ENCODE measurements around the gene SETD9. TPM values are rescaled to one million over a fixed set of nuclear protein-coding genes. Genes with fewer than 3 reads are reported as not detected.

SETD9 gene
- total RNA-seq, 1 donor, result 11.2 TPM

DNA sequence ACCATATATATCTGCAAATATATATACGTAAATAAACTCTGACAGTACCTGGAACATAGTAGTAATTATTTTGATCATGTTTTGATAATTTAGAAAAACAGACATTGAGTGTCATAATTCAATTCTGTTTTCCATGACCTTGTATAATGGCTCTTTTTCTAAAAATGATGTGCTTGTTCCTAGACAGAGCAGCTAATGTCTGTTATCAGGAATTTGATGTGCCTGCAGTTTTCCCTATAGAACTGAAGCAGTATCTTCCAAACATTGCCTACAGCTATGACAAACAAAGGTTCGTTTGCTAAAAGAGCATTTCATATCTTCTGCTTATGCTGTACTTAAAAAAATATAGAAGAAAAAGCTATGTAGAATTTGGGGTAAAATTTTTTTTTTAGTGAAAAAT lies 5.3 kb downstream of the SETD9 start:
- no peaks in the 10 kb centered on the region for H3K36me3 ChIP-seq (ENCODE audit: insufficient read depth, low read length)
- H3K4me3 ChIP-seq (ENCODE audit: insufficient read depth, low read length), result no peak overlapping the region
- H4K20me1 ChIP-seq (ENCODE audit: insufficient read depth, low read length), result no peaks in the 10 kb centered on the region
- no peaks in the 10 kb centered on the region for H3K27me3 ChIP-seq (ENCODE audit: insufficient read depth, low read length)
- no peak overlapping the region for H3K27ac ChIP-seq (ENCODE audit: low read depth, low read length)
- H3K4me2 ChIP-seq (ENCODE audit: insufficient read depth, low read length), result no peak overlapping the region
- peaks cover 7% of the 10 kb centered on the region for H3K4me1 ChIP-seq (ENCODE audit: insufficient read depth, low read length)
- no peak overlapping the region for H2AFZ ChIP-seq (ENCODE audit: low read length)
- no peaks in the 10 kb centered on the region for H3K9me3 ChIP-seq (ENCODE audit: low read depth, low read length)
- TF ChIP-seq, protein P1, sequence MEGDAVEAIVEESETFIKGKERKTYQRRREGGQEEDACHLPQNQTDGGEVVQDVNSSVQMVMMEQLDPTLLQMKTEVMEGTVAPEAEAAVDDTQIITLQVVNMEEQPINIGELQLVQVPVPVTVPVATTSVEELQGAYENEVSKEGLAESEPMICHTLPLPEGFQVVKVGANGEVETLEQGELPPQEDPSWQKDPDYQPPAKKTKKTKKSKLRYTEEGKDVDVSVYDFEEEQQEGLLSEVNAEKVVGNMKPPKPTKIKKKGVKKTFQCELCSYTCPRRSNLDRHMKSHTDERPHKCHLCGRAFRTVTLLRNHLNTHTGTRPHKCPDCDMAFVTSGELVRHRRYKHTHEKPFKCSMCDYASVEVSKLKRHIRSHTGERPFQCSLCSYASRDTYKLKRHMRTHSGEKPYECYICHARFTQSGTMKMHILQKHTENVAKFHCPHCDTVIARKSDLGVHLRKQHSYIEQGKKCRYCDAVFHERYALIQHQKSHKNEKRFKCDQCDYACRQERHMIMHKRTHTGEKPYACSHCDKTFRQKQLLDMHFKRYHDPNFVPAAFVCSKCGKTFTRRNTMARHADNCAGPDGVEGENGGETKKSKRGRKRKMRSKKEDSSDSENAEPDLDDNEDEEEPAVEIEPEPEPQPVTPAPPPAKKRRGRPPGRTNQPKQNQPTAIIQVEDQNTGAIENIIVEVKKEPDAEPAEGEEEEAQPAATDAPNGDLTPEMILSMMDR (IDR thresholded peaks at IDR 0.05; ENCODE audit: extremely low read depth, low read depth, low read length), result no peak
- no peaks in the 10 kb centered on the region for H3K79me2 ChIP-seq (ENCODE audit: insufficient read depth, low read length)
- DNase-seq (ENCODE audit: insufficient read length, low spot score, missing footprints), result no peak

DNA sequence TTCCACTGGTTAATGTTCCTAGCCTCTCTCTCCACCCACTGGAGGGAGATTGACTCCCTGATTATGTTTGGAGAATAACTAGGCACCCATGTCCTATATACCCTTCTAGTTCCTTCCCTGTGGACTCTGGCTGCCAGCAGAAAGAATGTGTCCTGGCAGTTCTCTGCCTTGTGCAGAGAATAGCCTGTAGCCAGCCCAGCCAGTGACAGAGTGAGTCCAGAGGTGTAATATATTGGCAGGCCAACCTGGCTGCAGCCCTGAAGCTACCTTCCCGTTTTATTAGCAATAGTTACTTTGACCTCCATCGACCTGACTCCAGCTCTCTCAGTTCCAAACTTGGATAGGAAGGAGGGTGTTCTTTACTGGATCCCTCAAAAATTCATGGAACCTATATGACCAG lies 8.1 kb downstream of the SETD9 start:
- Histone ChIP-seq H3K36me3 (ENCODE audit: insufficient read depth, low read length) (peaks cover 7% of the 10 kb centered on the region), H3K4me1 (ENCODE audit: insufficient read depth, low read length) (no peaks in the 10 kb centered on the region), H3K27me3 (ENCODE audit: insufficient read depth, low read length) (no peaks in the 10 kb centered on the region), H3K9me3 (ENCODE audit: low read depth, low read length) (no peaks in the 10 kb centered on the region), H4K20me1 (ENCODE audit: insufficient read depth, low read length) (no peaks in the 10 kb centered on the region), H3K79me2 (ENCODE audit: insufficient read depth, low read length) (no peaks in the 10 kb centered on the region), H3K4me3 (ENCODE audit: insufficient read depth, low read length) (no peak overlapping the region), H3K4me2 (ENCODE audit: insufficient read depth, low read length) (no peak overlapping the region), H2AFZ (ENCODE audit: low read length) (no peak overlapping the region), H3K27ac (ENCODE audit: low read depth, low read length) (no peak overlapping the region)
- no peak for DNase-seq (ENCODE audit: insufficient read length, low spot score, missing footprints)
- TF ChIP-seq, protein P1 (IDR thresholded peaks at IDR 0.05; ENCODE audit: extremely low read depth, low read depth, low read length), result no peak

DNA sequence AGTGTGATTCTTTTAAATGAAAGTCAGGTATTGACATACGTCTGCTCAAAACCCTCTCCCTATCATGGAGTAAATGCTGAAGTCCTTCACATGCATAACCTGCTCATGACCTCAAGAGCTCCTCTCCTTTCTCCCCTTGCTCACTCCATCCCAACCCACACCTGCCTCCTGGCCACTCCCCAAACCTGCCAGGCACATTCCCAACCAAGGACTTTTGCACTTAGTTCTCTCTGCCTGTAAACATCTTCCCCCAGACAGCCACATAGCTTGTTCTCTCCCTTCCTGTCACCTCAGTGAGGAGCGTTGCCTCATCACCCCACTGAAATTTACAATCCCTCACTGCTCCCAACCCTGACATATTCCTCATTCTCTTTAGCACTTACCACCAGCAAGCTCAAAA lies 8.7 kb downstream of the SETD9 start:
- Histone ChIP-seq H3K4me1 (ENCODE audit: insufficient read depth, low read length) (no peaks in the 10 kb centered on the region), H3K36me3 (ENCODE audit: insufficient read depth, low read length) (peaks cover 13% of the 10 kb centered on the region), H3K27me3 (ENCODE audit: insufficient read depth, low read length) (no peaks in the 10 kb centered on the region), H3K79me2 (ENCODE audit: insufficient read depth, low read length) (peaks cover 2% of the 10 kb centered on the region), H3K4me3 (ENCODE audit: insufficient read depth, low read length) (no peak overlapping the region), H2AFZ (ENCODE audit: low read length) (no peak overlapping the region), H3K27ac (ENCODE audit: low read depth, low read length) (no peak overlapping the region), H4K20me1 (ENCODE audit: insufficient read depth, low read length) (no peaks in the 10 kb centered on the region), H3K9me3 (ENCODE audit: low read depth, low read length) (no peaks in the 10 kb centered on the region), H3K4me2 (ENCODE audit: insufficient read depth, low read length) (no peak overlapping the region)
- no peak for DNase-seq (ENCODE audit: insufficient read length, low spot score, missing footprints)
- TF ChIP-seq, protein P1 (IDR thresholded peaks at IDR 0.05; ENCODE audit: extremely low read depth, low read depth, low read length), result no peak

DNA sequence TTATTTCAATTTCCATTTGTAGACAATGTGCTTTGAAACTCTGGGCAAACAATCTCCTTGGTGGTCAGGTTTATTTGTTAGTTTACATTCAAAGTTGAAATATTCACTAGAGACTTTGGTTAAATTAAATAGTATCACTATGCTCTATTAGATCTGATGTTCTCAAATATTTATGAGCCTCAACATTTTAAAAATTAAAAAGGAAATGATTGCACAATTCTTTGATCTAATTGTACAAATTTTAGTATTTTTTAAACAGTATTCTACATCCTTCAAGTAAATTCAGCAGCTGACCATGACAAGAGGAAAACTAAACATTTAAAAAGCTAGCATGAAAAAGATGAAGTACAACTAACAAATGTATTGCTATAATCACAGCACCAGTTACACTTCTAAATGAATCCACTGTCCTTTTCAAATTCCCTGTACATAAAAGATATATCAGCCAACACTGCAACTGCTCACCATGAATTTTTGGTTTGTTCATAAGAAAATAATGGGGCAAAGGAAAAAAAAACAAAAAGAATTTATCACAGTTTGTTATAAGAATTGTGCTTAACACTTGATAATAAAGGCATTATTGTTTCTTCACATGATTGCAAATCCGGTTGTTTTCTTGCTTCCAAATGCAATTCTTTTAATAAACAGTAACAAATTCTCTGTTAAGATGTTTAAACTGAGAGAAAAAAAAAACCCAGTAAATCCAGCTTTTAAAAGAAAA lies 10.7 kb downstream of the SETD9 start:
- TF ChIP-seq, protein P1 (IDR thresholded peaks at IDR 0.05; ENCODE audit: extremely low read depth, low read depth, low read length), result no peak
- H2AFZ ChIP-seq (ENCODE audit: low read length), result no peak overlapping the region
- no peak overlapping the region for H3K4me3 ChIP-seq (ENCODE audit: insufficient read depth, low read length)
- no peaks in the 10 kb centered on the region for H3K9me3 ChIP-seq (ENCODE audit: low read depth, low read length)
- no peak overlapping the region for H3K27ac ChIP-seq (ENCODE audit: low read depth, low read length)
- H3K27me3 ChIP-seq (ENCODE audit: insufficient read depth, low read length), result no peaks in the 10 kb centered on the region
- H3K4me1 ChIP-seq (ENCODE audit: insufficient read depth, low read length), result no peaks in the 10 kb centered on the region
- no peaks in the 10 kb centered on the region for H4K20me1 ChIP-seq (ENCODE audit: insufficient read depth, low read length)
- no peak for DNase-seq (ENCODE audit: insufficient read length, low spot score, missing footprints)
- H3K4me2 ChIP-seq (ENCODE audit: insufficient read depth, low read length), result no peak overlapping the region
- H3K79me2 ChIP-seq (ENCODE audit: insufficient read depth, low read length), result peaks cover 2% of the 10 kb centered on the region
- H3K36me3 ChIP-seq (ENCODE audit: insufficient read depth, low read length), result peaks cover 21% of the 10 kb centered on the region
